Measurements from ENCODE around the gene SLC25A26. TPM values are rescaled to one million over a fixed set of nuclear protein-coding genes. Genes with fewer than 3 reads are reported as not detected.

SLC25A26 gene
- total RNA-seq, 4 donors from 2014 or later = 4.2 to 17.3 (median 12.2) TPM

- no peaks in the 10 kb centered on the region for H3K27me3 ChIP-seq
- 30 to 69% methylated on average over 2 to 13 of the region's 13 CpGs for WGBS, 2 donors (ENCODE audit: low coverage in 1 of 2)
- peak overlapping the region; percentile 5 to 87 (median 70) for H3K27ac ChIP-seq
- peaks cover 13 to 55% (median 39%) of the 10 kb centered on the region in 4 donors for H3K4me1 ChIP-seq
- no peak overlapping the region for H3K4me3 ChIP-seq
- H3K36me3 ChIP-seq = peaks cover 0 to 22% (median 7%) of the 10 kb centered on the region in 4 donors
- no peak for DNase-seq
- in situ Hi-C loops (cut with MboI; ENCODE audit: low pct_ligation_motif_present in 1 of 4, low pct_unique_long_range_greater_than_20kb in 1 of 4, low sequenced_read_pairs in 3 of 4) (loop anchor here in 3 of 4 donors (10.0 to 25.0 kb wide), 2 partner anchors 409 to 411 kb away; no protein-coding TSS in a partner anchor), intact Hi-C loops (cut with DNase I; ENCODE audit: low total_unique reads) (no loop called here)
- TF ChIP-seq POLR2A (IDR thresholded peaks at IDR 0.05) (no peak), POLR2AphosphoS5 (IDR thresholded peaks at IDR 0.05) (no peak), CTCF (IDR thresholded peaks at IDR 0.05) (no peak), EP300 (IDR thresholded peaks at IDR 0.05; ENCODE audit: low read depth) (no peak)
- H3K9me3 ChIP-seq = no peaks in the 10 kb centered on the region
These were observed 182.7 kb downstream of the SLC25A26 start for GRCh38 chr3:66403323-66403990.

GRCh38 chr3:66404197-66404596, 183.4 kb downstream of the SLC25A26 start:
- in situ Hi-C loops (cut with MboI; ENCODE audit: low pct_ligation_motif_present in 1 of 4, low pct_unique_long_range_greater_than_20kb in 1 of 4, low sequenced_read_pairs in 3 of 4) (loop anchor here in 3 of 4 donors (10.0 to 25.0 kb wide), 2 partner anchors 408 to 411 kb away; no protein-coding TSS in a partner anchor), intact Hi-C loops (cut with DNase I; ENCODE audit: low total_unique reads) (no loop called here)
- Histone ChIP-seq H3K36me3 (peaks cover 0 to 18% (median 7%) of the 10 kb centered on the region in 4 donors), H3K27ac (peak overlapping the region; percentile 41 to 87 (median 70)), H3K4me3 (no peak overlapping the region), H3K9me3 (no peaks in the 10 kb centered on the region), H3K27me3 (no peaks in the 10 kb centered on the region), H3K4me1 (peaks cover 13 to 61% (median 39%) of the 10 kb centered on the region in 4 donors)
- WGBS, 2 donors (ENCODE audit: low coverage in 1 of 2) = 72 to 77% methylated on average over 12 to 15 of the region's 15 CpGs
- TF ChIP-seq POLR2A (IDR thresholded peaks at IDR 0.05) = no peak
- no peak for TF ChIP-seq EP300 (IDR thresholded peaks at IDR 0.05; ENCODE audit: low read depth)
- no peak for DNase-seq

- H3K36me3 ChIP-seq = peaks cover 0 to 19% (median 10%) of the 10 kb centered on the region in 4 donors
- intact Hi-C loops (cut with DNase I; ENCODE audit: low total_unique reads) = loop anchor here (5.0 kb wide), 2 partner anchors 92 to 412 kb away; no protein-coding TSS in a partner anchor
These were observed 184.3 kb downstream of the SLC25A26 start for GRCh38 chr3:66404903-66405700.

GRCh38 chr3:66405701-66406091, 184.9 kb downstream of the SLC25A26 start:
- Histone ChIP-seq H3K36me3 (peaks cover 0 to 25% (median 10%) of the 10 kb centered on the region in 4 donors), H3K4me1 (peaks cover 13 to 61% (median 39%) of the 10 kb centered on the region in 4 donors), H3K4me3 (no peak overlapping the region), H3K9me3 (no peaks in the 10 kb centered on the region), H3K27me3 (no peaks in the 10 kb centered on the region), H3K27ac (peak overlapping the region; percentile 46 to 87 (median 70))
- WGBS, 2 donors (ENCODE audit: low coverage in 1 of 2) = 81 to 97% methylated on average over 5 to 11 of the region's 11 CpGs
- intact Hi-C loops (cut with DNase I; ENCODE audit: low total_unique reads) (loop anchor here (5.0 kb wide), 2 partner anchors 92 to 412 kb away; no protein-coding TSS in a partner anchor), in situ Hi-C loops (cut with MboI; ENCODE audit: low pct_ligation_motif_present in 1 of 4, low pct_unique_long_range_greater_than_20kb in 1 of 4, low sequenced_read_pairs in 3 of 4) (loop anchor here (5.0 to 25.0 kb wide), 3 partner anchors 407 to 412 kb away; no protein-coding TSS in a partner anchor)
- no peak for TF ChIP-seq EP300 (IDR thresholded peaks at IDR 0.05; ENCODE audit: low read depth)
- peak in 1 of 3 donors; percentile 53 for TF ChIP-seq POLR2AphosphoS5 (IDR thresholded peaks at IDR 0.05)
- peak; percentile 29 for DNase-seq

More at GRCh38 chr3:66404903-66405700, 184.3 kb downstream of the SLC25A26 start:
- no peaks in the 10 kb centered on the region for H3K9me3 ChIP-seq
- no peak for DNase-seq
- H3K4me1 ChIP-seq = peaks cover 13 to 61% (median 39%) of the 10 kb centered on the region in 4 donors
- no peak for TF ChIP-seq EP300 (IDR thresholded peaks at IDR 0.05; ENCODE audit: low read depth)
- no peak for TF ChIP-seq POLR2AphosphoS5 (IDR thresholded peaks at IDR 0.05)
- TF ChIP-seq POLR2A (IDR thresholded peaks at IDR 0.05) = no peak
- no peak for TF ChIP-seq CTCF (IDR thresholded peaks at IDR 0.05)
- H3K4me3 ChIP-seq = no peak overlapping the region
- 91% methylated on average over 32 of the region's 32 CpGs; no CpG with 5 or more reads in 1 of the 2 donors for WGBS, 2 donors (ENCODE audit: low coverage in 1 of 2)
- H3K27me3 ChIP-seq = no peaks in the 10 kb centered on the region
- H3K27ac ChIP-seq = peak overlapping the region; percentile 41 to 87 (median 70)
- in situ Hi-C loops (cut with MboI; ENCODE audit: low pct_ligation_motif_present in 1 of 4, low pct_unique_long_range_greater_than_20kb in 1 of 4, low sequenced_read_pairs in 3 of 4) = loop anchor here (5.0 to 25.0 kb wide), 3 partner anchors 407 to 412 kb away; no protein-coding TSS in a partner anchor

All from transverse colon (tissue), 4 donors.